ENCODE data around the gene LAMTOR4.

The LAMTOR4 gene

GRCh38 chr7:100120733-100121036 is 28.0 kb upstream of the LAMTOR4 start:
- no peak for TF ChIP-seq CTCF (IDR thresholded peaks at IDR 0.05; ENCODE audit: unreplicated experiment in 3 of 3)
- H3K27me3 Mint-ChIP-seq (ENCODE audit: low read depth) = no peaks in the 10 kb centered on the region
- H3K4me3 Mint-ChIP-seq = peak overlapping the region; percentile 93 to 99 (median 96)
- no peaks in the 10 kb centered on the region for H3K9me3 Mint-ChIP-seq
- H3K36me3 Mint-ChIP-seq (ENCODE audit: low read depth) = peaks cover 18% of the 10 kb centered on the region
- peak overlapping the region; percentile 99 to 100 (median 100) for H3K27ac Mint-ChIP-seq
- peaks cover 20% of the 10 kb centered on the region for H3K4me1 Mint-ChIP-seq

- TF ChIP-seq CTCF (IDR thresholded peaks at IDR 0.05; ENCODE audit: unreplicated experiment in 3 of 3) = no peak
- Mint-ChIP-seq H3K27me3 (ENCODE audit: low read depth) (no peaks in the 10 kb centered on the region), H3K36me3 (ENCODE audit: low read depth) (peaks cover 10% of the 10 kb centered on the region), H3K27ac (peak overlapping the region in 2 of 3 experiments; percentile 33), H3K4me3 (peak overlapping the region; percentile 41 to 53 (median 48)), H3K9me3 (no peaks in the 10 kb centered on the region), H3K4me1 (peaks cover 25% of the 10 kb centered on the region)
Observed at GRCh38 chr7:100122067-100122466, 26.7 kb upstream of the LAMTOR4 start.

- Mint-ChIP-seq H3K9me3 (no peaks in the 10 kb centered on the region), H3K36me3 (ENCODE audit: low read depth) (peaks cover 10% of the 10 kb centered on the region), H3K27ac (peak overlapping the region in 1 of 3 experiments; percentile 33), H3K4me1 (peaks cover 25% of the 10 kb centered on the region), H3K4me3 (peak overlapping the region; percentile 54 to 65 (median 61)), H3K27me3 (ENCODE audit: low read depth) (no peaks in the 10 kb centered on the region)
- no peak for TF ChIP-seq CTCF (IDR thresholded peaks at IDR 0.05; ENCODE audit: unreplicated experiment in 3 of 3)
Observed at GRCh38 chr7:100122568-100122967, 26.1 kb upstream of the LAMTOR4 start.

- Mint-ChIP-seq H3K27ac (peak overlapping the region; percentile 36 to 100 (median 77)), H3K4me3 (peak overlapping the region; percentile 97 to 99 (median 97)), H3K27me3 (ENCODE audit: low read depth) (no peaks in the 10 kb centered on the region), H3K36me3 (ENCODE audit: low read depth) (peaks cover 10% of the 10 kb centered on the region), H3K4me1 (peaks cover 25% of the 10 kb centered on the region), H3K9me3 (no peaks in the 10 kb centered on the region)
- TF ChIP-seq CTCF (IDR thresholded peaks at IDR 0.05; ENCODE audit: unreplicated experiment in 3 of 3) = no peak
Observed at GRCh38 chr7:100124301-100125230, 24.2 kb upstream of the LAMTOR4 start.

- H3K36me3 Mint-ChIP-seq (ENCODE audit: low read depth) = peaks cover 10% of the 10 kb centered on the region
- peak overlapping the region; percentile 100 for H3K27ac Mint-ChIP-seq
- peak overlapping the region; percentile 97 to 99 (median 97) for H3K4me3 Mint-ChIP-seq
- no peaks in the 10 kb centered on the region for H3K9me3 Mint-ChIP-seq
- H3K27me3 Mint-ChIP-seq (ENCODE audit: low read depth) = no peaks in the 10 kb centered on the region
- no peak for TF ChIP-seq CTCF (IDR thresholded peaks at IDR 0.05; ENCODE audit: unreplicated experiment in 3 of 3)
- peaks cover 12% of the 10 kb centered on the region for H3K4me1 Mint-ChIP-seq
Observed at GRCh38 chr7:100126239-100126930, 22.3 kb upstream of the LAMTOR4 start.

Measured in nephron (organoid).